SK-N-SH treated with all-trans-retinoic acid at 6 μM for 48 hours (cell line): Measurements from ENCODE around the gene KRT26.

Source experiments
- CREB5 ChIP-seq: fragments of 250-450 bp; sonication (Bioruptor Pico); IDR thresholded peaks from 2 replicates; pipeline ENCODE4 v1.5.1; 2020; ENCODE audit warnings: low read depth, mild to moderate bottlenecking, moderate library complexity
- TCF4 ChIP-seq: fragments of 250-450 bp; sonication (Bioruptor Pico); IDR thresholded peaks from 2 replicates; pipeline ENCODE4 v1.8.0; 2021; ENCODE audit warnings: mild to moderate bottlenecking, moderate library complexity, borderline replicate concordance
- ZNF565 ChIP-seq: fragments of 450-650 bp; formaldehyde crosslinking; conservative IDR thresholded peaks from 2 replicates; pipeline ENCODE4 v1.5.0; 2020; ENCODE audit warnings: low read depth, mild to moderate bottlenecking, moderate library complexity
- ZNF8 ChIP-seq: fragments of 450-650 bp; formaldehyde crosslinking; IDR thresholded peaks from 2 replicates; pipeline ENCODE4 v1.5.0; 2020; ENCODE audit warnings: mild to moderate bottlenecking, moderate library complexity

DNA sequence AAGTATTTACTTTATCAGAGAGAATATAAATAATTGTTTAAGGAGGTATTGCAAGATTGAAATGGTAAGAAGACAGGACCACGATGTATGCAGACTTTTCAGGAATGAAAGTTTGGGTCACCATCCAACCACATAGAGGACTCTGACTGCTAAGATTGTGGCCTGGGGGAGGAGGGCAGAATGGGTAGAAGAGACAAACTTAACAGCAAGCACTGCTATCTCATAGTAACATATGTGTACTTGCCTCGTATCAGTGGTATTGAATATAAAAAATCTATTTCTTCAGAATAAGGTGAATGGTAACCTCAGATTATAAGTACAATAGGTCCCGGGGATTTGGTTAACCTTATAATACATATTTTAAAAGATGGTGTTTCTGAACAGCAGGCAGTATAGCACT, 44.6 kb upstream of the KRT26 start:
- TF ChIP-seq CREB5 (CRISPR knock-in tag) (no peak), ZNF565 (no peak), TCF4 (CRISPR knock-in tag) (no peak), ZNF8 (CRISPR knock-in tag) (no peak)
